Nephron (organoid): ENCODE data around the gene HIPK3.

Source experiments
- H3K27ac Mint-ChIP-seq, 3 experiments: 2 replicates each; pipeline ENCODE4 v1.8.0; 2020; ENCODE audit warnings: mixed read lengths in 3 of 3, mild to moderate bottlenecking in 2 of 3, moderate library complexity in 1 of 3
- H3K27me3 Mint-ChIP-seq: 2 replicates; pipeline ENCODE4 v1.8.0; 2021; ENCODE audit warnings: low read depth, mild to moderate bottlenecking, moderate library complexity, mixed read lengths
- H3K36me3 Mint-ChIP-seq: 2 replicates; pipeline ENCODE4 v1.8.0; 2020; ENCODE audit warnings: low read depth, mixed read lengths
- H3K4me1 Mint-ChIP-seq: 2 replicates; pipeline ENCODE4 v1.8.0; 2020; ENCODE audit warnings: mixed read lengths
- H3K4me3 Mint-ChIP-seq, 3 experiments: 2 replicates each; pipeline ENCODE4 v1.8.0; 2020; ENCODE audit warnings: mild to moderate bottlenecking in 3 of 3, mixed read lengths in 3 of 3, moderate library complexity in 2 of 3
- H3K9me3 Mint-ChIP-seq: 2 replicates; pipeline ENCODE4 v1.8.0; 2020; ENCODE audit warnings: mixed read lengths
- TF ChIP-seq, protein P1 (sequence below), 3 experiments: fragments of 200-600 bp; sonication (generic); IDR thresholded peaks; one replicate each; pipeline ENCODE4 v1.5.0; 2021; ENCODE audit warnings: antibody characterized with exemption in 3 of 3; ENCODE audit not compliant: unreplicated experiment in 3 of 3

Gene HIPK3

DNA sequence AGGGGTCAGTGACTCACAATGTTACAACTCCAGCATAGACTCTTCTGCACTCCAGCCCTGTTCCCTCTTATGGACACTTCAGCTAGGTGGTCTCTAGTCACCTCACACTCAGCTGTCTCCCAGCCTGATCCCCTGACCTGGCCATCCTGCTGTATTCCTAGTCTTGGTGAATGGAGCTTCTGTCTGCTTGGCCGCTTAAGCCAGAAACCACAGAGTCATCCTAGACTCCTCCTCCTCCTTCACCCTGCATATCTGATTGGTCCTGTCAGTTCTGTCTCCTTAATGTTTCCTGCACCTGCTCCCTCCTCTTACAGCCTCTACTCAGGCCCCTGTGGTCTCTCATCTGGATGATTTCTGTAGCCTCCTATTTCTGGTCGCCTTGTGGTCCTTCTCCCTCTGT, 144.9 kb downstream of the HIPK3 start:
- Mint-ChIP-seq H3K9me3 (no peaks in the 10 kb centered on the region), H3K36me3 (no peaks in the 10 kb centered on the region), H3K27me3 (peaks cover 4% of the 10 kb centered on the region), H3K4me1 (no peaks in the 10 kb centered on the region), H3K27ac (no peak overlapping the region), H3K4me3 (no peak overlapping the region)
- TF ChIP-seq, protein P1, sequence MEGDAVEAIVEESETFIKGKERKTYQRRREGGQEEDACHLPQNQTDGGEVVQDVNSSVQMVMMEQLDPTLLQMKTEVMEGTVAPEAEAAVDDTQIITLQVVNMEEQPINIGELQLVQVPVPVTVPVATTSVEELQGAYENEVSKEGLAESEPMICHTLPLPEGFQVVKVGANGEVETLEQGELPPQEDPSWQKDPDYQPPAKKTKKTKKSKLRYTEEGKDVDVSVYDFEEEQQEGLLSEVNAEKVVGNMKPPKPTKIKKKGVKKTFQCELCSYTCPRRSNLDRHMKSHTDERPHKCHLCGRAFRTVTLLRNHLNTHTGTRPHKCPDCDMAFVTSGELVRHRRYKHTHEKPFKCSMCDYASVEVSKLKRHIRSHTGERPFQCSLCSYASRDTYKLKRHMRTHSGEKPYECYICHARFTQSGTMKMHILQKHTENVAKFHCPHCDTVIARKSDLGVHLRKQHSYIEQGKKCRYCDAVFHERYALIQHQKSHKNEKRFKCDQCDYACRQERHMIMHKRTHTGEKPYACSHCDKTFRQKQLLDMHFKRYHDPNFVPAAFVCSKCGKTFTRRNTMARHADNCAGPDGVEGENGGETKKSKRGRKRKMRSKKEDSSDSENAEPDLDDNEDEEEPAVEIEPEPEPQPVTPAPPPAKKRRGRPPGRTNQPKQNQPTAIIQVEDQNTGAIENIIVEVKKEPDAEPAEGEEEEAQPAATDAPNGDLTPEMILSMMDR (IDR thresholded peaks at IDR 0.05; ENCODE audit: unreplicated experiment in 3 of 3): no peak

DNA sequence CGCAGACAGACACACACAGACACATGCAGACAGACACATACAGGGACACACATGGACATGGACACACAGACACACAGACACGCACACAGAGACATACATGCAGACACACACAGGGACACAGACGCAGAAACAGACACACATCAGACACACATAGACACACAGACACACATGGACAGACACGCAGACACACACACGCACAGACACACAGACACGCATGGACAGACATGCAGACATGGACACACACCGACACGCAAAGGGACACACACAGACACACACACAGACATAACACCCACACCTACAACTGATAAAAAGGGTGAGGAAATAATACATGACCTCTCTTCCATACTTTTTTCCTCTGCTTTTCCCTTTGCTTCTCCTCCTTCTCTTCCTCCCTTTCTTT, 146.2 kb downstream of the HIPK3 start:
- TF ChIP-seq, protein P1 (IDR thresholded peaks at IDR 0.05; ENCODE audit: unreplicated experiment in 3 of 3): no peak
- peaks cover 4% of the 10 kb centered on the region for H3K27me3 Mint-ChIP-seq
- no peaks in the 10 kb centered on the region for H3K4me1 Mint-ChIP-seq
- H3K36me3 Mint-ChIP-seq: no peaks in the 10 kb centered on the region
- no peak overlapping the region for H3K4me3 Mint-ChIP-seq
- H3K9me3 Mint-ChIP-seq: no peaks in the 10 kb centered on the region
- no peak overlapping the region for H3K27ac Mint-ChIP-seq

DNA sequence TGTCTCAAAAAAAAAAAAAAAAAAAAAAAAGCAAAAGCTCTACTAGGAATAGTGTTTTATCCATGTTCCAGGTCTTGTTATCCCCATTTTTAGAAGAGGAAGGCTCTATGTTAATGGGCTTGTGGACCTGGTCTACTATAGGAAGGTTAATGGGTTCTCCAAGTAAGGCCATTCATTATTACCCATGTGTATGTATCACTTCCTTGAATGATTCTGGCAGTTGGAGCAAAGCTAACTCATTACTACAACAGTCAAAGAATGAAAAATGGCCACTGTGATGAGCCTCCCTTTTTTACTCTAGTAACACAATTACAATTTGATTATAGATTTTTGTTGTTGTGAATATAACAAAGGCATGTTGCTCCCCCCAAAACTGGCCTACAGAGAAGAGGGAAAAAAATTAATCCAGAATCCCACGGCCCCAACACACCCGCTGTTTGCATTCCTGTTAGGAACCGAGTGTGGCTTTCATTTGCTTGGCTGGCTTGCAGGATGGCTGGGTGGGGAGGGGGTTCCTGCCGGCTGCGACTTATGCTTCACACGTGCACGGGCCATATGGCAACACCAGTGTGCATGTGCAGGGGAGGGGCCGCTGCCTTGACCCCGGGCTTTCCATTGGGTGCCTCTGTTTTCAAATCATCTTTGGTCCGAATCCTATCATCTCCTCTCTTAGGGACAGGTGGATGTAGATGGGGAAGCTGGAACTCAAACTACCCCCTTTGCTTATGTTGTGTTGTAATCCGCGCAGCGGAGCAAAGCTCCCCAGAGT, 148.8 kb downstream of the HIPK3 start:
- Mint-ChIP-seq H3K27me3 (peaks cover 9% of the 10 kb centered on the region), H3K36me3 (no peaks in the 10 kb centered on the region), H3K4me3 (no peak overlapping the region), H3K27ac (no peak overlapping the region), H3K4me1 (no peaks in the 10 kb centered on the region), H3K9me3 (no peaks in the 10 kb centered on the region)
- TF ChIP-seq, protein P1 (IDR thresholded peaks at IDR 0.05; ENCODE audit: unreplicated experiment in 3 of 3): no peak
